ENCODE results near the gene TATDN2.

Gene TATDN2

DNA sequence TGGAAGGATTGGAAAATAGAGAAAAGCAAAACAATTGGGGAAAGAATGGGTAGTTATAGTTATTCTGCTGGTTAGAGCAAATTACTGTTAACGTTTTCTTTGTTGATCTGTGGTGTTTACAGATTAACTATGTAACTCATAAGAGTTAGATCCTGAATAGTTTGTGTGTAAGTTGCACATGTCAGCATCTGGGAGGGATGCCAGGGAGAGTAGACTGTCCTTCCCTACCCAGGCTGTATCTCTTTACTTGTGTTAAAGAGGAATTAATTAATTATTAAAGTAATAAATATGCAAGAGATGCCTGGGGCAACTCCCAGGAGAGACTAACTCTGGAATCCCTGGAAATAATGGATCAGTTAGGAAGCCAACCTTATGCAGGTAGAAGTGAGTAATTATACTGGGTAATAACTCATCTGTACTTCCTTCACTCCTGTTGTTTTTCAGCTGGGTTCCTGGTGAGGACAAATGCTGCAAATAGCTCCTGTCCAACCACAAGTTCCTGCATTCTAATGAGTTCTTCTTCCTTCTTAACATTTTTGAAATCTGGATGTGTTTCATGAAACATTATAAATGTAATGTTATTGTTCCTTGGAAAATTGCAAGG, 25.5 kb downstream of the TATDN2 start:
- peak overlapping the region; percentile 50 for H3K27ac ChIP-seq
- no peak for TF ChIP-seq CTCF (conservative IDR thresholded peaks at IDR 0.05)

- TF ChIP-seq CTCF (conservative IDR thresholded peaks at IDR 0.05) = no peak
- H3K27ac ChIP-seq = peak overlapping the region; percentile 50
These were observed 26.3 kb downstream of the TATDN2 start for GRCh38 chr3:10274601-10275000.

- TF ChIP-seq CTCF (conservative IDR thresholded peaks at IDR 0.05) = no peak
These were observed 28.9 kb downstream of the TATDN2 start for GRCh38 chr3:10277115-10277625.

DNA sequence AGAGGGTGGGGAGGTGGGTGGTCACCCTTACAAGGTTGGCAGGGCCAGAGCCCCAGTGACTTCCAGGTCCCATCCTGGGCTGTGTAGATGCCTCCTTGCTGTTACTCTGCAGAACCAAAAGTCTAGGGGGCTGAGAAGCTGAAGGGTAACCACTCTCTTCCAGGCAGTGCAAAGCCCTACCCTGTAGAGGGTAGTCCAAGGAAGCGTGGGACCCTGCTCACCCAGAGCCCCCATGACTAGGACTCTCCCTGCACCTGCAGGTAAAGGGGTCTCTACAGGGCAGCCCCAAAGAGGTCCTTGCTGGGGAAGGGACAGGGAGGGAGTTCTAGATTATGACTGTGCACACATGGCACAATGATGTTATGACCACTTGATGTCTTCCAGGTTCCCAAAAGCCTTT, 30.2 kb downstream of the TATDN2 start:
- no peak for TF ChIP-seq CTCF (conservative IDR thresholded peaks at IDR 0.05)
- peak overlapping the region; percentile 36; the same call in 1 of the 2 replicates for H3K27ac ChIP-seq

More at GRCh38 chr3:10277115-10277625, 28.9 kb downstream of the TATDN2 start:
- H3K27ac ChIP-seq = no peak overlapping the region; the same call in 1 of the 2 replicates

GRCh38 chr3:10279384-10280176, 31.3 kb downstream of the TATDN2 start:
- 0 out of 2 replicates have a peak overlapping the region, but pooled peaks have one; percentile 36 for H3K27ac ChIP-seq
- TF ChIP-seq CTCF (conservative IDR thresholded peaks at IDR 0.05) = no peak

DNA sequence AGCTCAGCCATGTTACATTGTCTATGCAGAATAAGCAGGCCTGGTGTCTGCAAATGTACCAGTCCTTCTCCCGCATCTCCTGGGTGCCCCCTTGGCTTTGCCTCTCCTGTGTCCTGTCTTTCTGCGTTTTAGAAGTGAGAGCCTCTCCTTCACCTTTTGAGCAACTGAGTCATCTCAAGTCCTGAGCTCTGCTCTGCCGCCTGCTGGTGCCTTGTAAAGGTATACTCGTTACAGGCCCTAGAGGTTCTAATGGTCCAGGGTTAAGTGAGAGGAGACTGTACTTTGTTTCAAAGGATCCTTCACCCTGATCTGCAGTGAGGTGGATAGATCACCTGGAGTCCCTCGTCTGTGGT, 31.9 kb downstream of the TATDN2 start:
- no peak for TF ChIP-seq CTCF (conservative IDR thresholded peaks at IDR 0.05)
- H3K27ac ChIP-seq = peak overlapping the region; percentile 11; the same call in 1 of the 2 replicates

DNA sequence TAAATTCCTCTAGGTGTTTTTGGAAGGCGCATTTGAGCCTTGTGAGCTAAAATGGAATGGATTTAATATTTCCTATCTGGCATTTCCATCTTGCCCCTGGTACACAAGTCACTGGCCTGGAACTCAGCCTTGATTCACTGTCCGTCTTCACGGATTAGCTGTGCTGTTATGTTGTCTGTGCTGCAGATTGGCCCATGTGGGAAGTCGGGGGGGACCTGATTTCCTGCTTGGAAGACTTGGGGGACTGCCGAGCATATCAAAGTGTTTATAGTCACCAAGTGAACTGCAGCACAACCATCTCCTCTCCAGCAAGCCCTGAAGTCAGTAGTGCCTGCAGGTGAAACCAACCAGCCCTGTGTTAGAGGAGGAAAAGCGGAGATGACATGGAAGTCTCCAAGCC, 32.3 kb downstream of the TATDN2 start:
- TF ChIP-seq CTCF (conservative IDR thresholded peaks at IDR 0.05) = no peak
- H3K27ac ChIP-seq = peak overlapping the region; percentile 11
